ENCODE measurements around the gene TRABD.

DNA sequence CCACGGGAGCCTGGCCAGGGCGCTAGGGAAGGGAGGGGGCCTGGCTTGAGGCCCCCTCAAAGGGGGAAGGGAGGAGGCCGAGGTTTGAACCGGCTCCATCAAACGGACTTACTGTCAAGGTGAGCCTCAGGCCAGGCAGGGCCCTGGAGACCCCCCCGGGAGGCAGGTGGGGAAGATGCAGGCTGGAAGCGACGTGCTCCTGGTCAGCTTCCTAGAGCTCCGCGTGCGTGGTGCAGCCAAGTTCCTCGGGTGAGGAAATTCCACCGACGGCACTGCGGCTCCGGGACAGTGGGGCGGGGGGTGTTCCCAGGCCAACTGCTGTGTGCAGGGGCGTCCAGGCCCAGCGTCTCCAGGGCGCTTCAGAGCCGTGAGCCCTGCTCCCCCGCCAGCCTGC lies 7.2 kb upstream of the TRABD start:
- TF ChIP-seq POLR2A (IDR thresholded peaks at IDR 0.05) = no peak
- TF ChIP-seq, protein P1, sequence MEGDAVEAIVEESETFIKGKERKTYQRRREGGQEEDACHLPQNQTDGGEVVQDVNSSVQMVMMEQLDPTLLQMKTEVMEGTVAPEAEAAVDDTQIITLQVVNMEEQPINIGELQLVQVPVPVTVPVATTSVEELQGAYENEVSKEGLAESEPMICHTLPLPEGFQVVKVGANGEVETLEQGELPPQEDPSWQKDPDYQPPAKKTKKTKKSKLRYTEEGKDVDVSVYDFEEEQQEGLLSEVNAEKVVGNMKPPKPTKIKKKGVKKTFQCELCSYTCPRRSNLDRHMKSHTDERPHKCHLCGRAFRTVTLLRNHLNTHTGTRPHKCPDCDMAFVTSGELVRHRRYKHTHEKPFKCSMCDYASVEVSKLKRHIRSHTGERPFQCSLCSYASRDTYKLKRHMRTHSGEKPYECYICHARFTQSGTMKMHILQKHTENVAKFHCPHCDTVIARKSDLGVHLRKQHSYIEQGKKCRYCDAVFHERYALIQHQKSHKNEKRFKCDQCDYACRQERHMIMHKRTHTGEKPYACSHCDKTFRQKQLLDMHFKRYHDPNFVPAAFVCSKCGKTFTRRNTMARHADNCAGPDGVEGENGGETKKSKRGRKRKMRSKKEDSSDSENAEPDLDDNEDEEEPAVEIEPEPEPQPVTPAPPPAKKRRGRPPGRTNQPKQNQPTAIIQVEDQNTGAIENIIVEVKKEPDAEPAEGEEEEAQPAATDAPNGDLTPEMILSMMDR (IDR thresholded peaks at IDR 0.05 in 4 of 5, conservative IDR thresholded peaks at IDR 0.05 in 1 of 5) = no peak

Measured in gastrocnemius medialis (tissue), 4 donors.